Coronary artery (tissue), 2 donors: Measurements from ENCODE around the gene FAM149A.

Experiments used
- DNase-seq: peaks from one replicate; pipeline ENCODE4 v3.0.0-alpha.2; 2017; ENCODE audit warnings: low spot score
- H3K27ac ChIP-seq, 2 donors: fragments of 200-600 bp; sonication (generic); one replicate each; pipeline ENCODE4 v1.5.1; 2016 to 2019
- H3K4me3 ChIP-seq: fragments of 200-600 bp; sonication (generic); 2 replicates; pipeline ENCODE4 v1.5.1; 2016; ENCODE audit warnings: mild to moderate bottlenecking, moderate library complexity
- CTCF ChIP-seq: fragments of 200-600 bp; sonication (generic); IDR thresholded peaks from one replicate; pipeline ENCODE4 v1.5.1; 2019; ENCODE audit warnings: antibody characterized with exemption

The FAM149A gene

GRCh38 chr4:186069729-186070128 is 34.8 kb upstream of the FAM149A start:
- Histone ChIP-seq H3K4me3 (peak overlapping the region; percentile 69), H3K27ac (no peak overlapping the region)
- TF ChIP-seq CTCF: no peak
- DNase-seq: no peak

DNA sequence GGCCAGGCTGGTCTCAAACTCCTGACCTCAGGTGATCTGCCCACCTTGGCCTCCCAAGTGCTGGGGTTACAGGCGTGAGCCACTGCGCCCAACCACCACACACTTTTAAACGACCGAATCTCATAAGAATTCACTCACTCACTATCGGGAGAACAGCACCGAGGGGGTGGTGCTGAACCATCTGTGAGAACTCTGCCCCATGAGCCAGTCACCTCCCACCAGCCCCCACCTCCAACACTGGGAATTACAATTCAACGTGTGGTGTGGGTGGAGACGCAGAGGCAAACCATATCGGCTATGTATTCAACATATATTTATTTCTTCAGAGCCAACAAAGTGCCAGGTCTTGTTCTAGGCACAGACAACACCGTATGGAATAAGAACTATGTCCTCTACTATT is 32.0 kb upstream of the FAM149A start:
- TF ChIP-seq CTCF: no peak
- no peak for DNase-seq
- H3K27ac ChIP-seq: no peak overlapping the region
- no peak overlapping the region for H3K4me3 ChIP-seq

DNA sequence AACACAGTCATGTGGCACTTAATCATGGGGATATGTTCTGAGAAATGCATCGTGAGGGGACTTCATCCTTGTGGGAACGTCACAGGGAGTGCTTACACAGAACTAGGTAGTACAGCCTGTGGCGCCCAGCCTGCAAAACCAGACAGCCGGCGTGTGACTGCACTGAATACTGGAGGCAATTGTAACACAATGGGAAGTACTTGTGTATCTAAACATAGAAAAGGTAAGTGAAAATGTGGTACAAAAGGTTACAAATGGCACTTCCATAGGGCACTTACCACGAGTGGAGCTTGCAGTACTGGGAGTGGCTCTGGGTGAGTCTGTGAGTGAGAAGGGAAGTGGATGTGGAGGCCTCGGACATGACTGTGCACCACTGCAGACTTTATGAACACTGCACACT is 30.3 kb upstream of the FAM149A start:
- no peak for TF ChIP-seq CTCF
- DNase-seq: no peak
- Histone ChIP-seq H3K27ac (no peak overlapping the region), H3K4me3 (no peak overlapping the region)

GRCh38 chr4:186078981-186079638 is 25.4 kb upstream of the FAM149A start:
- Histone ChIP-seq H3K27ac (no peak overlapping the region), H3K4me3 (no peak overlapping the region)
- DNase-seq: no peak
- TF ChIP-seq CTCF: no peak

DNA sequence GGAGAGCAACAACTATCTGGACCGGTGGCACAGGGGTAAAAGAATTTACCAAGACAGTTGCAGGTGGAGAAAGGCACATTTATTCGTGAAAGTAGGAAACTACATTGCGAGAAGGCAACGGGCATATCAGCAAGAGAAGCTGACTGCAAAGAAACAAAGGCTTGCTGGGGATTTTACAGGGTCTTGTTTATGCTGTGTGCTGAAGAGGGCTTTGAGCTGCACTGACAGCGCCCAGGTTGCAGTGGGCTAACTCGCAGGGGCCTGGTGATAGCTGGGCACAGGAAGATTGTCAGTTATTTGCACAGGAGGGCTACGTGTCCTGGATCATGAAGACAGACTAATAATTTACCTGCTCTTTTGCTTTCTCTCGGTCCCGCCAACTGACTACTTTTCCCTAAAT is 24.8 kb upstream of the FAM149A start:
- TF ChIP-seq CTCF: no peak
- H3K27ac ChIP-seq: no peak overlapping the region
- DNase-seq: no peak
- H3K4me3 ChIP-seq: no peak overlapping the region

- no peak overlapping the region for H3K4me3 ChIP-seq
- H3K27ac ChIP-seq: no peak overlapping the region
- no peak for TF ChIP-seq CTCF
- no peak for DNase-seq
Measured at GRCh38 chr4:186081202-186081807, 23.2 kb upstream of the FAM149A start.

- no peak overlapping the region for H3K4me3 ChIP-seq
- no peak for TF ChIP-seq CTCF
- DNase-seq: no peak
- no peak overlapping the region for H3K27ac ChIP-seq
Measured at GRCh38 chr4:186082221-186082620, 22.3 kb upstream of the FAM149A start.
